PC-3 (cell line): ENCODE results near the gene PPP1R3F.
"Not testable (repeated sequence)": the region's sequence is repeated elsewhere in the genome, so short reads cannot be mapped to it uniquely, and the experiment has no call there.

Source experiments
- EZH2 ChIP-seq: fragments of 300-600 bp; sonication (generic); IDR thresholded peaks from one replicate; pipeline ENCODE4 v1.6.1; 2017; ENCODE audit warnings: antibody characterized with exemption, mild to moderate bottlenecking, low read length; ENCODE audit not compliant: unreplicated experiment
- EZH2phosphoT487 ChIP-seq: fragments of 300-600 bp; sonication (generic); IDR thresholded peaks from 2 replicates; pipeline ENCODE4 v1.6.1; 2018; ENCODE audit warnings: mild to moderate bottlenecking, antibody characterized with exemption, low read length, borderline replicate concordance
- TF ChIP-seq, protein P1 (sequence below): fragments of 300-600 bp; sonication (generic); conservative IDR thresholded peaks from 2 replicates; pipeline ENCODE4 v1.5.1; 2017; ENCODE audit warnings: antibody characterized with exemption, low read depth, mild to moderate bottlenecking, low read length

- TF ChIP-seq, protein P1, sequence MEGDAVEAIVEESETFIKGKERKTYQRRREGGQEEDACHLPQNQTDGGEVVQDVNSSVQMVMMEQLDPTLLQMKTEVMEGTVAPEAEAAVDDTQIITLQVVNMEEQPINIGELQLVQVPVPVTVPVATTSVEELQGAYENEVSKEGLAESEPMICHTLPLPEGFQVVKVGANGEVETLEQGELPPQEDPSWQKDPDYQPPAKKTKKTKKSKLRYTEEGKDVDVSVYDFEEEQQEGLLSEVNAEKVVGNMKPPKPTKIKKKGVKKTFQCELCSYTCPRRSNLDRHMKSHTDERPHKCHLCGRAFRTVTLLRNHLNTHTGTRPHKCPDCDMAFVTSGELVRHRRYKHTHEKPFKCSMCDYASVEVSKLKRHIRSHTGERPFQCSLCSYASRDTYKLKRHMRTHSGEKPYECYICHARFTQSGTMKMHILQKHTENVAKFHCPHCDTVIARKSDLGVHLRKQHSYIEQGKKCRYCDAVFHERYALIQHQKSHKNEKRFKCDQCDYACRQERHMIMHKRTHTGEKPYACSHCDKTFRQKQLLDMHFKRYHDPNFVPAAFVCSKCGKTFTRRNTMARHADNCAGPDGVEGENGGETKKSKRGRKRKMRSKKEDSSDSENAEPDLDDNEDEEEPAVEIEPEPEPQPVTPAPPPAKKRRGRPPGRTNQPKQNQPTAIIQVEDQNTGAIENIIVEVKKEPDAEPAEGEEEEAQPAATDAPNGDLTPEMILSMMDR, result not testable (repeated sequence)
- TF ChIP-seq EZH2, EZH2phosphoT487: not testable (repeated sequence)
These were observed 54.1 kb downstream of the PPP1R3F start for GRCh38 chrX:49323735-49324134.
